Neuron (in vitro differentiated cells): ENCODE results near the gene SLC10A3.

ENCODE experiments used
- H2AFZ ChIP-seq: one replicate; pipeline ENCODE4 v1.6.1; 2013; ENCODE audit warnings: low read depth, mild to moderate bottlenecking, inconsistent platforms, low read length, moderate library complexity
- H3K27me3 ChIP-seq: one replicate; pipeline ENCODE4 v1.6.1; 2013; ENCODE audit warnings: low read length; ENCODE audit not compliant: insufficient read depth
- H3K36me3 ChIP-seq: one replicate; pipeline ENCODE4 v1.6.1; 2013; ENCODE audit warnings: low read length; ENCODE audit not compliant: insufficient read depth
- H3K4me1 ChIP-seq: one replicate; pipeline ENCODE4 v1.6.1; 2013; ENCODE audit warnings: low read length; ENCODE audit not compliant: insufficient read depth
- H3K4me3 ChIP-seq: 2 replicates; pipeline ENCODE4 v1.5.1; 2013; ENCODE audit warnings: mild to moderate bottlenecking, low read length, moderate library complexity
- H3K9me3 ChIP-seq: one replicate; pipeline ENCODE4 v1.6.1; 2013; ENCODE audit warnings: low read length

Gene SLC10A3

DNA sequence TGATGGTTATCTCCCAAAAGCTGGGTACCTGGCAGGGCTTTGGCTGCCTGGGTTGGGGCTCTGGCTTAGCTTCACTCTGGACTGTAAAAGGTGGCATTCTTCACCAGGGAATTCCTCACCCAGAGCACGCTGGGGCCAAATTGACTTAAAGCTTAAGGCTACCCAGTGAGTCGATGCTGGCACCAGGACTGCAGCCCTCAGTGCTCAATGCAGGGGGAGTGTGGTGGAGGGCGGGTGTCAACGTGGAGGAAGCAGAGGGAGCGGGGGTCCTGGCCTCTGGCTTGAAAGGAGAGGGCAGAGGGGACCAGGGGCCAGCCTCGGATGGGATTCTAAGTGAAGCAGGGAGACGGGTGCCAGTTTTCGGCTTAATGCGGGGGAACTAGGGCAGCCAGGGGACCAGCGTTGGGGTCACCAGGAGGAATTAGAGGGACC, 46.9 kb downstream of the SLC10A3 start:
- Histone ChIP-seq H3K27me3 (no peaks in the 10 kb centered on the region), H3K9me3 (no peaks in the 10 kb centered on the region), H3K4me1 (peaks cover 21% of the 10 kb centered on the region), H3K36me3 (peaks cover 25% of the 10 kb centered on the region), H3K4me3 (peak overlapping the region; percentile 34), H2AFZ (no peak overlapping the region)

DNA sequence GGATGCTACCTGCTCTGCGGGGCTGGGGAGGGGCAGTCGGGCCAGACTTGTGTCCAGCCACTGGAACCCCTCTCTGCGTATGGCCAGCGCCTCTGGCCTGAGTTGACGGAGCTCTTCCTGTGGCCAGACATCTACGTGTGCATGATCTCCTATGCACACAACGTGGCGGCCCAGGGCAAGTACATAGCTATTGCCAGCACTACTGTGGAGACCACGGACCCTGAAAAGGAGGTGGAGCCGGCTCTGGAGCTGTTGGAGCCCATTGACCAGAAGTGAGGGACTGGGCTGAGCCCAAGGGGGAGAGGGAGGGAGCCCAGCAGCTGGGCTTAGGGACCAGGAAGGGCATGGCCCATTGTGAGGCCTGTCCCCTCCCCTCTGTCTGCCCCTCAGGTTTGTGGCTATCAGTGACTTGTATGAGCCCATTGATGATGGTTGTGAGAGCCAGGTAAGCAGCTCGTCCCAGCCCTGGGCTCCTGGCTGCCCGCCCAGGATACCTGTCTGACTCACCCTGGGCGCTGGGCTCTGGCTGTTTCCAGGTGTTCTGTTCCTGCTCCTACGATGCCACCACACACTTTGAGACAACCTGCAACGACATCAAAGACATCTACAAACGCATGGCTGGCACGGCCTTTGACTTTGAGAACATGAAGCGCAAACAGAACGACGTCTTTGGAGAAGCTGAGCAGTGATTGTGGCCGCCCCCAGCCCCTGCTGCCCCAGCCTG, 48.3 kb downstream of the SLC10A3 start:
- peaks cover 27% of the 10 kb centered on the region for H3K4me1 ChIP-seq
- H3K4me3 ChIP-seq: no peak overlapping the region
- H3K36me3 ChIP-seq: peaks cover 25% of the 10 kb centered on the region
- no peaks in the 10 kb centered on the region for H3K27me3 ChIP-seq
- no peak overlapping the region for H2AFZ ChIP-seq
- no peaks in the 10 kb centered on the region for H3K9me3 ChIP-seq

DNA sequence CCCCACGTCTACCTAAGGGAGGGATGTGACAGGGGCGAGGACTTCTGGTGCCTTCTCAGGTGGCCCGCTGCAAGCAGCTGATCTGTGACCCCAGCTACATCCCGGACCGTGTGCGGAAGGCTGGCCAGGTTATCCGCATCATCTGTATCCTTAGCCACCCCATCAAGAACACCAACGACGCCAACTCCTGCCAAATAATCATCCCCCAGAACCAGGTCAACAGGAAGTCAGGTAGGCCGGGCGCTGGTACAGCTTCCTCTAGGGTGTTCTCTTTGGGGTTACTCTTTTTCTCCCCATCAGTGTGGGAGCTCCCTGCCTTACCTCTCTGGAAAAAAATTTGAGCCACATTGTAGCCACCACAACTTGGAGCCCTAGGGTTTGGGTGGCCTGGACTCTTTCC, 48.9 kb downstream of the SLC10A3 start:
- Histone ChIP-seq H3K4me3 (no peak overlapping the region), H3K36me3 (peaks cover 25% of the 10 kb centered on the region), H3K9me3 (no peaks in the 10 kb centered on the region), H3K27me3 (no peaks in the 10 kb centered on the region), H3K4me1 (peaks cover 27% of the 10 kb centered on the region), H2AFZ (no peak overlapping the region)

DNA sequence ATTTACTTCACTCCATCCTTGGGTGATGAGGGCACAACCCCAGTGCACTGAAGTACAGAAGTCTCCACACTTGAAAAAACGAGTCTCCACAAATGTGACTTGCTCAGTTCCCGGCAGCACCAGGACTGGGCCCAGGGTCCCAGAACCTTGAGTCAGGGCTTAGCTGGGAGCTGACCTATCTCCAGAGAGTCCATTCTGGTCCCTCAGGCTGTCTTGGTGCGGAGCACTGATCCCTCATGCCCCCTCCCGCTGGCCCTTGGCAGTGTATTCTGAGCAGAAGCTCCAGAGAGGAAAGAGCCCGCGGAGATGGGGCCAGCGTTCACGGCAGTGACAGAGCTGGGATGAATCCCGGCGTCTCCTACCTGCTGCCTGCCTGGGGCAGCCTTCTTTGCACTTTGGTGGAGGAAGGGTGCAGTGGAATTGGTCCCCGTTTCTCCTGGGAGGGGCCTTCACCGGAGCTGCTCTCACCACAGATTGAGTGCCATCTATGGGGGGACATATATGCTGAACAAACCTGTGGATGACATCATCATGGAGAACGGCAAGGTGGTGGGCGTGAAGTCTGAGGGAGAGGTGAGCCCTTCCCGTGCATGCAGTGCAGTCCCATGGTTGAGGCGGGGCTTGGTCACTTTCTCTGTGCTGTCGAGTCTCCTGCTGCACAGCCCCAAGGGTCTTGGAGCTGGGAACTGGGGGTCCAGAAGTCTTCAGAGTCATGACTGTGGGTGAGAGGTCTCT, 49.6 kb downstream of the SLC10A3 start:
- Histone ChIP-seq H3K9me3 (no peaks in the 10 kb centered on the region), H3K27me3 (no peaks in the 10 kb centered on the region), H3K4me3 (no peak overlapping the region), H3K4me1 (peaks cover 27% of the 10 kb centered on the region), H2AFZ (no peak overlapping the region), H3K36me3 (peaks cover 26% of the 10 kb centered on the region)

DNA sequence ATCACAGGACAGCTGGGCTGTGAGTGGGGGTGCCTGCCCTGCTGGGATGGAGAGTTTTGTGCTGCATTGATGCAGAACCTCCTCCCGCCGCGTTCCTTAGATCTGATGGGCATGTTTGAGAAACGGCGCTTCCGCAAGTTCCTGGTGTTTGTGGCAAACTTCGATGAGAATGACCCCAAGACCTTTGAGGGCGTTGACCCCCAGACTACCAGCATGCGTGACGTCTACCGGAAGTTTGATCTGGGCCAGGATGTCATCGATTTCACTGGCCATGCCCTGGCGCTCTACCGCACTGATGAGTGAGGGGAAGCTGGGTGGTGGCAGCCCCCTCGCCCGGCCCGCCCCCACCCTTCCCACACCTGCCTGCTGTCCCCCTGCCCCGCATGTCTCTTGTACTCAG, 50.6 kb downstream of the SLC10A3 start:
- H3K27me3 ChIP-seq: no peaks in the 10 kb centered on the region
- peaks cover 25% of the 10 kb centered on the region for H3K4me1 ChIP-seq
- H3K36me3 ChIP-seq: peaks cover 34% of the 10 kb centered on the region
- H3K4me3 ChIP-seq: no peak overlapping the region
- no peaks in the 10 kb centered on the region for H3K9me3 ChIP-seq
- H2AFZ ChIP-seq: no peak overlapping the region

DNA sequence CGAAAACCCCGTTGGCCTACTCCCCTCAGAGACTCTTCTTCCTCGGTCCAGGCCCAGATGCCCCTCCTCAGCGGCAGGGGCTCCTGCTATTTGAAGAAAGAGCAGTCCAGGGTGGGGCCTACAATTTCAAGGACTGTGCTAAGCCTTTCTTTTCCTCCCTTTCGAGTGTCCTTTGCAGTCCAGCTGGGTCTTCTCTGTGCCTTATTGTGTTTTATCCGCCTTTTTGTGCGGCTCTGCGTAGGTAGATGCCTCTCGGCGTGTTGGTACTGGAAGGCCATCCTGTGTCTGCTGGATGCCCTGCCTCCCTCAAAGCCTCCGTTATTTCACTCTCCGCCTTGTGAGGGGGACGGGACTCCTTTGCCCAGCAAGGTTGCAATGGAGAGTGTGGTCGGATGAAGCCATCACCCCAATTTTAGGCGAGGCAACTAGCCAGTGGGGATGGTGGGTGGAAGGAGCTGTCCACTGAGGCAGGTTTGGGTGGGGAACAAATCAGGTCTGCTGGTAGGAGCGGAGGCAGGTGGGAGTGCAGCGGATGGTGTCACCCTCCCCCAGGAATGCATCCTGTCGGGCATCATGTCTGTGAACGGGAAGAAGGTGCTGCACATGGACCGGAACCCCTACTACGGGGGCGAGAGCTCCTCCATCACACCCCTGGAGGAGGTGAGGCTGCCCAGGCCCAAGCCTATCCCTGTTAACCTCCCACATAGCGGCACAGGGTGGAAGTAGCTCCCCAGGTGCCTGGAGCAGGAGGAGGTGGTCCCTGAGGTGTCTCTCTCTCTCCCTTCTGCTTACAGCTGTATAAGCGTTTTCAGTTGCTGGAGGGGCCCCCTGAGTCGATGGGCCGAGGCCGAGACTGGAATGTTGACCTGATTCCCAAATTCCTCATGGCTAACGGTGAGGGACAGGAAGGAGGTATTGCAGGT, 52.2 kb downstream of the SLC10A3 start:
- no peaks in the 10 kb centered on the region for H3K27me3 ChIP-seq
- no peaks in the 10 kb centered on the region for H3K9me3 ChIP-seq
- no peak overlapping the region for H2AFZ ChIP-seq
- H3K36me3 ChIP-seq: peaks cover 43% of the 10 kb centered on the region
- H3K4me3 ChIP-seq: peak overlapping the region; percentile 55
- peaks cover 16% of the 10 kb centered on the region for H3K4me1 ChIP-seq
